Rectal smooth muscle tissue (tissue), 1 donor: ENCODE data around the gene TBC1D22A.

ENCODE experiments used
- H3K27ac ChIP-seq: one replicate; pipeline ENCODE4 v1.7.0; 2013; ENCODE audit warnings: low read depth, low read length, inconsistent platforms
- H3K27me3 ChIP-seq: one replicate; pipeline ENCODE4 v1.7.0; 2013; ENCODE audit warnings: low read length; ENCODE audit not compliant: control insufficient read depth, insufficient read depth
- H3K36me3 ChIP-seq: one replicate; pipeline ENCODE4 v1.7.0; 2013; ENCODE audit warnings: low read length; ENCODE audit not compliant: control insufficient read depth, insufficient read depth
- H3K4me1 ChIP-seq: one replicate; pipeline ENCODE4 v1.7.0; 2013; ENCODE audit warnings: low read length; ENCODE audit not compliant: control insufficient read depth, insufficient read depth
- H3K4me3 ChIP-seq: one replicate; pipeline ENCODE4 v1.7.0; 2013; ENCODE audit warnings: low read length
- H3K9ac ChIP-seq: one replicate; pipeline ENCODE4 v1.7.0; 2013; ENCODE audit warnings: low read length

TBC1D22A gene

GRCh38 chr22:47064416-47064815 is 302.0 kb downstream of the TBC1D22A start:
- no peaks in the 10 kb centered on the region for H3K36me3 ChIP-seq
- H3K27ac ChIP-seq = no peak overlapping the region
- no peak overlapping the region for H3K4me3 ChIP-seq
- no peaks in the 10 kb centered on the region for H3K27me3 ChIP-seq
- H3K9ac ChIP-seq = no peak overlapping the region
- H3K4me1 ChIP-seq = no peaks in the 10 kb centered on the region

GRCh38 chr22:47065756-47066615 is 303.5 kb downstream of the TBC1D22A start:
- no peak overlapping the region for H3K4me3 ChIP-seq
- no peaks in the 10 kb centered on the region for H3K36me3 ChIP-seq
- H3K9ac ChIP-seq = no peak overlapping the region
- no peaks in the 10 kb centered on the region for H3K4me1 ChIP-seq
- no peaks in the 10 kb centered on the region for H3K27me3 ChIP-seq
- no peak overlapping the region for H3K27ac ChIP-seq

GRCh38 chr22:47066616-47066905 is 304.1 kb downstream of the TBC1D22A start:
- H3K27ac ChIP-seq = no peak overlapping the region
- H3K27me3 ChIP-seq = no peaks in the 10 kb centered on the region
- no peak overlapping the region for H3K9ac ChIP-seq
- no peaks in the 10 kb centered on the region for H3K4me1 ChIP-seq
- no peaks in the 10 kb centered on the region for H3K36me3 ChIP-seq
- no peak overlapping the region for H3K4me3 ChIP-seq

GRCh38 chr22:47067321-47067890 is 305.0 kb downstream of the TBC1D22A start:
- no peaks in the 10 kb centered on the region for H3K27me3 ChIP-seq
- H3K27ac ChIP-seq = no peak overlapping the region
- no peak overlapping the region for H3K9ac ChIP-seq
- no peaks in the 10 kb centered on the region for H3K36me3 ChIP-seq
- no peaks in the 10 kb centered on the region for H3K4me1 ChIP-seq
- H3K4me3 ChIP-seq = no peak overlapping the region

- Histone ChIP-seq H3K4me1 (no peaks in the 10 kb centered on the region), H3K36me3 (no peaks in the 10 kb centered on the region), H3K9ac (no peak overlapping the region), H3K27ac (no peak overlapping the region), H3K27me3 (no peaks in the 10 kb centered on the region), H3K4me3 (no peak overlapping the region)
These were observed 305.6 kb downstream of the TBC1D22A start for GRCh38 chr22:47067911-47068625.

- no peak overlapping the region for H3K27ac ChIP-seq
- H3K9ac ChIP-seq = no peak overlapping the region
- no peaks in the 10 kb centered on the region for H3K36me3 ChIP-seq
- no peaks in the 10 kb centered on the region for H3K4me1 ChIP-seq
- no peaks in the 10 kb centered on the region for H3K27me3 ChIP-seq
- H3K4me3 ChIP-seq = no peak overlapping the region
These were observed 306.2 kb downstream of the TBC1D22A start for GRCh38 chr22:47068626-47068996.

GRCh38 chr22:47069270-47069669 is 306.8 kb downstream of the TBC1D22A start:
- H3K27me3 ChIP-seq = no peaks in the 10 kb centered on the region
- no peaks in the 10 kb centered on the region for H3K36me3 ChIP-seq

GRCh38 chr22:47071078-47071806 is 308.8 kb downstream of the TBC1D22A start:
- Histone ChIP-seq H3K9ac (no peak overlapping the region), H3K36me3 (no peaks in the 10 kb centered on the region), H3K4me1 (no peaks in the 10 kb centered on the region), H3K27me3 (no peaks in the 10 kb centered on the region), H3K27ac (no peak overlapping the region), H3K4me3 (no peak overlapping the region)

More at GRCh38 chr22:47069270-47069669, 306.8 kb downstream of the TBC1D22A start:
- no peak overlapping the region for H3K4me3 ChIP-seq
- H3K4me1 ChIP-seq = no peaks in the 10 kb centered on the region
- no peak overlapping the region for H3K27ac ChIP-seq
- no peak overlapping the region for H3K9ac ChIP-seq

- H3K4me3 ChIP-seq = no peak overlapping the region
- H3K27me3 ChIP-seq = no peaks in the 10 kb centered on the region
- no peak overlapping the region for H3K27ac ChIP-seq
- H3K4me1 ChIP-seq = no peaks in the 10 kb centered on the region
- no peak overlapping the region for H3K9ac ChIP-seq
- H3K36me3 ChIP-seq = no peaks in the 10 kb centered on the region
These were observed 309.6 kb downstream of the TBC1D22A start for GRCh38 chr22:47071807-47072641.

GRCh38 chr22:47072642-47072967 is 310.2 kb downstream of the TBC1D22A start:
- H3K9ac ChIP-seq = no peak overlapping the region
- no peak overlapping the region for H3K4me3 ChIP-seq
- H3K27ac ChIP-seq = no peak overlapping the region
- no peaks in the 10 kb centered on the region for H3K36me3 ChIP-seq
- H3K4me1 ChIP-seq = no peaks in the 10 kb centered on the region
- H3K27me3 ChIP-seq = no peaks in the 10 kb centered on the region

GRCh38 chr22:47073075-47073474 is 310.6 kb downstream of the TBC1D22A start:
- H3K36me3 ChIP-seq = no peaks in the 10 kb centered on the region
- H3K27ac ChIP-seq = no peak overlapping the region
- H3K9ac ChIP-seq = no peak overlapping the region
- H3K4me3 ChIP-seq = no peak overlapping the region
- H3K27me3 ChIP-seq = no peaks in the 10 kb centered on the region
- no peaks in the 10 kb centered on the region for H3K4me1 ChIP-seq

GRCh38 chr22:47074105-47074504 is 311.7 kb downstream of the TBC1D22A start:
- H3K4me1 ChIP-seq = no peaks in the 10 kb centered on the region
- H3K27ac ChIP-seq = no peak overlapping the region
- H3K27me3 ChIP-seq = no peaks in the 10 kb centered on the region
- no peak overlapping the region for H3K4me3 ChIP-seq
- H3K9ac ChIP-seq = no peak overlapping the region
- H3K36me3 ChIP-seq = no peaks in the 10 kb centered on the region
